ENCODE measurements around the gene TMTC2.

TMTC2 gene

DNA sequence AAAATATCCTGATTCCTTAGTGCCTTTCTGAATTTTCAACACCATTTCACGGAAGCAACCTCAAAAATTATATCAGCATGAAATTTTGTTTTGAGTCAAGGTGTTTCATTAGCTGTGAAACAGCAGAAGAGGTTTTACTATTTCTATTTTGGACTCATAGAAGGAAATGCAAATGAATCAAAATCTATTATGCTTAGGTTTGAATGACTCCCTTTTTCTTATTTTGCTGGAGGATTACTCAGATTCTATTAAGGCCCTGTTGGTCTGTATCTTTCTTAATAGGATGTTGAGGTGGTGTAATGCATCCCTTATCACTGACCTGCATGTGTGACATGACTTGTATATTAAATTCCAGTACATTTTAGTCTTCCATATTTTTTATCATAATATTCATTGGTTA lies 165.8 kb downstream of the TMTC2 start:
- no peak for DNase-seq

- no peak for DNase-seq
These were observed 169.2 kb downstream of the TMTC2 start for GRCh38 chr12:82855872-82856271.

GRCh38 chr12:82857276-82857675 lies 170.6 kb downstream of the TMTC2 start:
- no peak for DNase-seq

DNA sequence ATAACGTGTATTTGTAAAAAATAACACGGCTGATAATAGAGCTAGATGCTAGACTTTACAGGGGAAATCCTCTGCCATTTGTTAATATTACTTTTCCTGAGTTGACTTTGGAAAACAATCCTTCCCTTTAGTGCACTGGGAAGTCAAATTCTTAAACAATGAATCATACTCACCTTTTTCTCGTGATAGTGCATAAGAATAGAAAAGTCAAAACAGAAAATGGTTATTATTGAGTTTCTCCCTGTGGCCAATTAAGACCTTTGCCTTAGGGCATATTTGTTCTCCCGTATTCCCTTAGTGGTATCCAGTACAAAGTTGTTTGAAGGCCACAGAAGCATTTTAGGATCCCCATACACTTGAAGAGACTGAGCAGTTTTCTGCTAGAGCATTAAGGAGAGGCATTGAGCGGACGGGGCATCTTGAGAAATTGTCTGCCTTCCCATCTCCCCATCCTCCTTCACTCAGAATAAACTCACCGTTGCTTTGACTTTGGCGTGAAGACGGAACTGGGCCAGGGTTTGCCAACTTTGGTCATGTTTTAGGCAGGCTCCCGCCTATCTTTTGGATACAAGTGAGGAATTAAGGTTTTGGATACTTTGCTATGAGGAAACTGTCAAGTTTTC lies 171.3 kb downstream of the TMTC2 start:
- DNase-seq: no peak

DNA sequence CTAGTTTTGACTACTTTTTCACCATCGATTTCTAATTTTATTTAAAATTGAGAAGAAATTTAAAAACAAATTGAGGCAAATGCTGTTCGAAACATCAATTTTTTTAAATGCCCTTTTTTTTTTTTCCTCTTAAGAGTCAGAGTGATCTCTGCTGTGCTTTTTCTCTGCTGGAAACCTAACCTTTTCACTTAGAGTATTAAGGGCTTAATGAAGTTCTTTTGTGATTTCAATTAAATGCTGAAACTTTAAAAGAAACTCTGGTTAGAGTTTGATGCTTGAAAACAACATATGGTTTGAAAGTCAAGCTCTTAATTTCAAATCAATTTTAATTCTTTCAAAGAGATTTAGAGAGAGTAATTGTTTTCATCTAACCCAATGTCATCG lies 171.8 kb downstream of the TMTC2 start:
- no peak for DNase-seq

DNA sequence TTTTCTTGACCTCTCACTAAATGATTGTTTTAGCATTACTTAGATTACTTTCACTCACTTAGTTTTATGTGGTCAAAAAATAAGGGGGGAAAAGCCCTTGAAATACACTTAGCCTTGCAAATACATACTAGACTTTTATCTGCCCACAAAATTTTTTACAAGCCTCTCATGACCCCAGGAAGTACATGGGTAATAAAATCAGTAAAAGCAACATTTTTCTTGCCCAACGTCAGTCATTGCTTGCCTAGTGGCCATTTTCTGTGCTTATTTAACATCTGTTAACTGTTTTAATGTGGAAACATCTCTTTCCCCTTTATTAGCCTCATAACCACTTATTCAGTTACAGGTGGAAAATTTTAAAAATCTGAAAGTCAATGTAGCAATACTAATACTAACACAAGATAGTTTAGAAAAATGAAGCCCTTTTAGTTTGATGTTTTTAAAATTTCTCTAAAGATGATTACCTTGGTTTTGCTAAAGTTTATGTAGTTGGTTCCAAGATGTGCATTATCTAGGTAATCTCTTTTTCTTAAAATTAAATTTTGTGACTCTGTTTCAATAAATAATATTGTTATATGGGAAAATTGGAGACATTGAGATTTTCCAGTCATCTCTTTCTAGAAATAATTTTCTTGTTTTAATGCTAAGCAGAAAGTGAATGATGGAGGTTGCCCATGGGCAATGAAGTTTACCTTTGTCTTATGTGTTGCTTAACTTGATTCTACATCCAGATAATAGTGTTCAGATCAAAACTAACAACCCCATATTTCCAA lies 175.5 kb downstream of the TMTC2 start:
- DNase-seq: no peak

- no peak for DNase-seq
These were observed 176.4 kb downstream of the TMTC2 start for GRCh38 chr12:82862876-82863649.

GRCh38 chr12:82866227-82866775 lies 179.6 kb downstream of the TMTC2 start:
- DNase-seq: no peak

- DNase-seq: no peak
These were observed 180.2 kb downstream of the TMTC2 start for GRCh38 chr12:82866946-82867345.

DNA sequence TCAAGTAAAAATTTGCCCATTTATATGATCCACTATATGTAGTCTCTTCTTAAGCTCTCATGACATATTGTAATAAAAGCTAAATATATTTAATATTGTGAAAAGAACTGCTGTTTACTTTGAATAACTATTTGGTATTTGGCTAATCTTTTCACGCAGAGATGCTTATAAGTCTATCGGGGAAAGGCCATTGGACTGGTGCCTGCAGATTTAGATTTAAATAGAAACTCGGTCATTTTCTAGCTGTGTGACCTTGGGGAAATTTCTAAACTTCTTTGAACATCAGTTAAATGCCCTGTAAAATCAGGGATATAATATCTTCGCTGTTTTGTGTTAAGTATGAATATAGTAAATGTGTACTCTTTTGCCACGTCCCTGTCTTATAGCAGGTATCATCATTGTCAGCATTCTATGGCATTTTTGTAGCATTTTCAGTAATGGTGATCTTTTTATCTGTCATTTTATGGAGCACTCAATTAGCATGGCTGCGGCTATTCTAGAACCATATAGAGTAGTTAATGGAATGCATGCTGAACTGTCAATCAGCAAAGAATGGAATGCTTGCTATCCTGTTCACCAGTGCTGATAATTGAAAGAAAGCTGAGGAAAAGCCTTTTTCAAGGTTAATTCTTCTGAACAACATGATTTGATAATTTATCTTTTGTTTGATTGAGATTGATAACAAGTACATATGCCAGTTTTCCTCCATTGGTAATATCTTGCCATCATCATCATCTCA lies 181.2 kb downstream of the TMTC2 start:
- DNase-seq: no peak

DNA sequence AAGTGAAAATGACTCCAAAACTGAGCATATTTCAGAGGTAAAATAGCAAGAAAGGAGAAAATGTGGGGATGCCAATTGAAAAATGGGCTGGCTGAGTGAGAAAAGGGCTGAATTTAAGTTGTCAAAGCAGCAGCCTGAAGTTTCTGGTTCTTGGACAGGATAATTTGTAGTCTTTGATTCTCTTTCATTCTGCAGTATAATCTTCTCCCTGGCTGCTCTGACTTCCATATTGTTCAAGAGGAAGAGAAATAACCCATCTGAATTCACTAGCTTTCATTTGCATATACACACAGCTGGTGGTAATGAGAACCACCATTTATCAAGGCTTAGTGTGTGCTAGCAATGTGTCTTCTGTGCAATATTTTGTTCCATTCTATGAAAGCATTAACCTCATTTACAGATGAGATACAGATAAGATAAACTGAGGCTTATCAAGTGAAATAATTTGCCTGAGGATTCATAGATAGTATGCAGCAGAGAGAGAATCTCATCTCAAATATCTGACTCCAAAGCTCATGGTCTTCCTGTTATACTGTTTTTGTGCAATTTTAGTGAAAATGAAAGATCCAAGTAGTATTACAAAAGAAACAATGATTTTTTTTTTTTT lies 184.2 kb downstream of the TMTC2 start:
- DNase-seq: no peak

- no peak for DNase-seq
These were observed 185.4 kb downstream of the TMTC2 start for GRCh38 chr12:82872088-82872487.

- DNase-seq: no peak
These were observed 186.6 kb downstream of the TMTC2 start for GRCh38 chr12:82873309-82873708.

- DNase-seq: no peak
These were observed 187.2 kb downstream of the TMTC2 start for GRCh38 chr12:82873951-82874350.

- DNase-seq: no peak
These were observed 188.2 kb downstream of the TMTC2 start for GRCh38 chr12:82874945-82875344.

- no peak for DNase-seq
These were observed 189.4 kb downstream of the TMTC2 start for GRCh38 chr12:82876075-82876474.

GRCh38 chr12:82877963-82878362 lies 191.3 kb downstream of the TMTC2 start:
- no peak for DNase-seq

DNA sequence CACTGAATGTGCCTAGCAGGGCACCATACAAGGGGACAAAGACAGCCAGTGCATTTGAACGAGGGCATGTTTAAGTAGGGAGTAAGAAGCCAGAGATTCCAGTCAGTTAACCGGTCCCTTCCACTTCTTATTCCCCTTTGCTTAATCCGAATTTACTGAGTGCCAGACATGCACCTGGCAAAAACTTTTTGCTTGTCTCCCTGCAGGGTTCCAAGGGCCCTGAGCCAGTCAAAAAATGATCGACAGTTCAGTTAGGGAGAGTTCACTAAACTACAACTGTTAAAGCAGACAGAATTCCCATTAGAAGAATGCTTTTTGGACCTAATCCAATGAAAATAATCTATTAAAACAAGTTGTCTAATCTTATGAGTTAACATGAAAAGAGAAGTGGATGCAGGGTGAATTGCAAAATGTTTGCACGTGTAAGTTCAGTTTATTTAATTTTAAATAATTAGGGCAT lies 193.8 kb downstream of the TMTC2 start:
- DNase-seq: no peak

- DNase-seq: no peak
These were observed 197.0 kb downstream of the TMTC2 start for GRCh38 chr12:82883394-82884355.

GRCh38 chr12:82886671-82887340 lies 200.1 kb downstream of the TMTC2 start:
- DNase-seq: no peak

DNA sequence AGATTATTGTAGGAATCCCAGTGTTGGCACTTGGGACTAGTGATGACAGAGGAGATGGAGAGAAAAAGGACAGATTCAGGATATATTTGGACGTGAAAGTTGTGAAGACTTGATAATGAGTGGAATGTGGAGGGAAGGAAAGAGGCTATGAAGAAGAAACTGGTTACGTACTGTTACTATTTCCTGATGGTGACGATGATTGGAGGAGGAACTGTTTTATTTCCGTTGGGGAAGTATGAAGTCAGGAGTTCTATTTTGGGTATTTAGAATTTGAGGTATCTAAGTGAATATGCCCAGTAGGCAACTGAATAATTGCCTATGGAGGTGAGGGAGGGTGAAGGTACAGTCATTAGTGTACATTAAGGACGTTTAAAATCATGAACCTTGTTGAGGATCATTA lies 207.2 kb downstream of the TMTC2 start:
- no peak for DNase-seq
